Superior temporal gyrus (tissue), 1 donor: Measurements from ENCODE around the gene NAPA.

Experiments
- DNase-seq: peaks from one replicate; pipeline ENCODE4 v3.0.0-alpha.2; 2016; ENCODE audit errors: extremely low spot score

NAPA gene

GRCh38 chr19:47458672-47459071 lies 56.2 kb downstream of the NAPA start:
- no peak for DNase-seq

GRCh38 chr19:47456721-47457474 lies 58.0 kb downstream of the NAPA start:
- DNase-seq = no peak

GRCh38 chr19:47450478-47450877 lies 64.4 kb downstream of the NAPA start:
- no peak for DNase-seq

GRCh38 chr19:47448360-47448727 lies 66.5 kb downstream of the NAPA start:
- no peak for DNase-seq

GRCh38 chr19:47447470-47448359 lies 67.1 kb downstream of the NAPA start:
- no peak for DNase-seq

GRCh38 chr19:47446534-47447469 lies 68.1 kb downstream of the NAPA start:
- DNase-seq = no peak

GRCh38 chr19:47445937-47446402 lies 68.9 kb downstream of the NAPA start:
- DNase-seq = no peak

GRCh38 chr19:47445527-47445926 lies 69.3 kb downstream of the NAPA start:
- DNase-seq = no peak

GRCh38 chr19:47444388-47444821 lies 70.5 kb downstream of the NAPA start:
- DNase-seq = no peak

- no peak for DNase-seq
Observed at GRCh38 chr19:47443331-47443730, 71.5 kb downstream of the NAPA start.

- DNase-seq = no peak
Observed at GRCh38 chr19:47438793-47439220, 76.1 kb downstream of the NAPA start.
